A673 (cell line): ENCODE data around the gene MFRP.

Experiments
- EZH2 ChIP-seq: fragments of 200-600 bp; sonication (generic); IDR thresholded peaks from 2 replicates; pipeline ENCODE4 v1.6.1; 2017; ENCODE audit warnings: borderline replicate concordance, low read depth, mild to moderate bottlenecking, mixed read lengths, antibody characterized with exemption, low read length; ENCODE audit not compliant: poor library complexity, severe bottlenecking
- TF ChIP-seq, protein P1 (sequence below): fragments of 300-800, 200-600 bp; sonication (generic); conservative IDR thresholded peaks from 2 replicates; pipeline ENCODE4 v1.5.1; 2017; ENCODE audit warnings: low read depth, mild to moderate bottlenecking, antibody characterized with exemption, low read length, moderate library complexity, mixed read lengths

DNA sequence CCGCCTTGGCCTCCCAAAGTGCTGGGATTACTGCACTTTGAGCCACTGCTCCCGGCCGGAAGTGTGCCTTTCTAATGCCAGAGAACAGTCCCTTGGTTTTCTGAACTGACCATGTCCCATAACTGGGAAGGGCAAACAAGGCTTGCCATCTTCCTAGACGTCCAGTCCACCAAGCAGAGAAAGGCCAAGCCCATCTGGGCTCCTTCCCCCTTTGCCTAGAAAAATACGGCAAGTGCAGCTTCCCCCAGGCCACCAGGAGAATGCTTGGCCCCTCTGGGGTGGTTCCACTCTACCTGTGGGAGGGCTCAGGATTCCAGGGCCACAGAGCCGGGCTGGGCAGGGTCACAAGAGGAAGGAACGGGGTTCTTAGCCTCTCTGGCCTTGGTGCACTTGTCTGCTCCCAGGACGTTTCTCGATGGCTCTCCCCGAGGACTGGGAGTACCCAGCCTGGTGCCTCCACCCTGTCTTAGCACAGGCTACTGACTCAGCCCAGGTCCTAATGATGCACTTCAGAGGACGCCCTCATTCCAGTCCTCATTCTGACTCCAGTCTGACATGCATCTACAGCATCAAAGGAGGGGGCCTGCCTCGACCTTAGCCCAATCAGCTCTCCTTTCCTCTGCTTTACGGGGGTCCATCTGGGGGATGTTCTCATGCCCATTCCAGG is 33.8 kb upstream of the MFRP start:
- TF ChIP-seq, protein P1, sequence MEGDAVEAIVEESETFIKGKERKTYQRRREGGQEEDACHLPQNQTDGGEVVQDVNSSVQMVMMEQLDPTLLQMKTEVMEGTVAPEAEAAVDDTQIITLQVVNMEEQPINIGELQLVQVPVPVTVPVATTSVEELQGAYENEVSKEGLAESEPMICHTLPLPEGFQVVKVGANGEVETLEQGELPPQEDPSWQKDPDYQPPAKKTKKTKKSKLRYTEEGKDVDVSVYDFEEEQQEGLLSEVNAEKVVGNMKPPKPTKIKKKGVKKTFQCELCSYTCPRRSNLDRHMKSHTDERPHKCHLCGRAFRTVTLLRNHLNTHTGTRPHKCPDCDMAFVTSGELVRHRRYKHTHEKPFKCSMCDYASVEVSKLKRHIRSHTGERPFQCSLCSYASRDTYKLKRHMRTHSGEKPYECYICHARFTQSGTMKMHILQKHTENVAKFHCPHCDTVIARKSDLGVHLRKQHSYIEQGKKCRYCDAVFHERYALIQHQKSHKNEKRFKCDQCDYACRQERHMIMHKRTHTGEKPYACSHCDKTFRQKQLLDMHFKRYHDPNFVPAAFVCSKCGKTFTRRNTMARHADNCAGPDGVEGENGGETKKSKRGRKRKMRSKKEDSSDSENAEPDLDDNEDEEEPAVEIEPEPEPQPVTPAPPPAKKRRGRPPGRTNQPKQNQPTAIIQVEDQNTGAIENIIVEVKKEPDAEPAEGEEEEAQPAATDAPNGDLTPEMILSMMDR, result no peak
- TF ChIP-seq EZH2, result no peak
